Stimulated activated CD4-positive, alpha-beta T cell treated with anti-CD3 and anti-CD28 coated beads, Interleukin-2, amount 100 ng/mL, for 24 hours (primary cell): ENCODE measurements around the gene OST4.

Experiments used
- DNase-seq, 2 donors: peaks; one replicate each; pipeline ENCODE4 v3.0.0-alpha.2; 2020

The OST4 gene

GRCh38 chr2:27023740-27024139 lies 47.7 kb downstream of the OST4 start:
- no peak for DNase-seq

- no peak for DNase-seq
Observed at GRCh38 chr2:27021253-27022049, 50.0 kb downstream of the OST4 start.
